Ishikawa (cell line): ENCODE results near the gene CD14.
A peak's percentile ranks its signal among the peaks of the same experiment; 100 is the strongest.

Experiments
- CEBPB ChIP-seq: IDR thresholded peaks from 2 replicates; pipeline ENCODE4 v1.6.1; 2012
- CREB1 ChIP-seq: IDR thresholded peaks from 2 replicates; pipeline ENCODE4 v1.6.1; 2012; ENCODE audit warnings: low read depth
- EGR1 ChIP-seq: IDR thresholded peaks from 2 replicates; pipeline ENCODE4 v1.6.1; 2012
- EP300 ChIP-seq: IDR thresholded peaks from 2 replicates; pipeline ENCODE4 v1.6.1; 2012; ENCODE audit warnings: borderline replicate concordance
- FOXM1 ChIP-seq: IDR thresholded peaks from 2 replicates; pipeline ENCODE4 v1.6.1; 2012; ENCODE audit warnings: low read depth, borderline replicate concordance
- NFIC ChIP-seq: IDR thresholded peaks from 2 replicates; pipeline ENCODE4 v1.6.1; 2012
- RAD21 ChIP-seq: IDR thresholded peaks from 2 replicates; pipeline ENCODE4 v1.6.1; 2012; ENCODE audit warnings: low read depth
- TAF1 ChIP-seq: IDR thresholded peaks from 2 replicates; pipeline ENCODE4 v1.6.1; 2012; ENCODE audit warnings: low read depth, mild to moderate bottlenecking
- TCF12 ChIP-seq: IDR thresholded peaks from 2 replicates; pipeline ENCODE4 v1.6.1; 2012; ENCODE audit warnings: low read depth
- TEAD4 ChIP-seq: IDR thresholded peaks from 2 replicates; pipeline ENCODE4 v1.6.1; 2012
- USF1 ChIP-seq: IDR thresholded peaks from 2 replicates; pipeline ENCODE4 v1.6.1; 2012
- YY1 ChIP-seq: IDR thresholded peaks from 2 replicates; pipeline ENCODE4 v1.6.1; 2012; ENCODE audit warnings: low read depth
- ZBTB7A ChIP-seq: IDR thresholded peaks from 2 replicates; pipeline ENCODE4 v1.6.1; 2012; ENCODE audit warnings: low read depth
- TF ChIP-seq, protein P1 (sequence below): IDR thresholded peaks from 2 replicates; pipeline ENCODE4 v1.6.1; 2012
- TF ChIP-seq, protein P2 (sequence below): IDR thresholded peaks from 2 replicates; pipeline ENCODE4 v1.6.1; 2012; ENCODE audit warnings: low read depth, mild to moderate bottlenecking

CD14 gene

DNA sequence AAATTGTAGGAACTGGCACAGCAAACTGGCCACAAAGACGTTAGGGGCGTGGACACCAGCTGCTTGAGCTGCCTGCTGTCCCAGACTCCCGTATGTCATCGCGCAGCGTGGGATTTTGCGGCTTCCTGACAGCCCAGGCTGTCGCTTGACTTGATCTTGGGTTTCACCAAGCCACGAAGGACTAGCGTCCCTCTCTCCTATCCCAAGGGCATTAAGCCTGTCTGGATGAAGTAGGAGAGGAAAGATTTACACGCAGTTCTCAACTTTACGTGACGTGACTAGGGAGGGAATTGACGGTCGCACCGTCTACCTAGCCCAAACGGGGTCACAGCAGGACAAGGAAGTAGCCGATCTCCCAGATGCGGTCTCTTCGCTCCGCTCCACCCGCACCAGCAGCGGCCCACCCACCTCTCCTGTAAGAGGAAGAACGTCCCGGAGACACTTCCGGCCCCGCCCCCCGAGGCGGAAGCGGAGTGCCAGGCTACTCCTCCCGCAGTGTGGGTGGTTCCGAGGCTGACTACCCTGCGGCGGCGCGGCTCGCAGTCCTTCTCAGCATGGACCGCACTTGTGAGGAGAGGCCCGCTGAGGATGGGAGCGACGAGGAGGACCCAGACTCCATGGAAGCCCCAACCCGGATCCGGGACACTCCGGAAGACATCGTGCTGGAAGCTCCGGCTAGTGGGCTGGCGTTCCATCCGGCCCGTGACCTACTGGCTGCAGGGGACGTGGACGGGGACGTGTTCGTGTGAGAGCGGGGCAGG lies 31.6 kb upstream of the CD14 start, which contains the start of gene WDR55:
WDR55 (plus strand) TSS at position 546 of the 761 bp plus-strand sequence; CDS start at position 555, 9 bp downstream.
- no peak for TF ChIP-seq CREB1
- peak; percentile 59; the same call in 1 of the 2 replicates for TF ChIP-seq EGR1
- TF ChIP-seq TAF1: peak; percentile 87
- TF ChIP-seq CEBPB: no peak; the same call in 1 of the 2 replicates
- no peak for TF ChIP-seq TEAD4
- no peak; the same call in 1 of the 2 replicates for TF ChIP-seq USF1
- TF ChIP-seq, protein P1, sequence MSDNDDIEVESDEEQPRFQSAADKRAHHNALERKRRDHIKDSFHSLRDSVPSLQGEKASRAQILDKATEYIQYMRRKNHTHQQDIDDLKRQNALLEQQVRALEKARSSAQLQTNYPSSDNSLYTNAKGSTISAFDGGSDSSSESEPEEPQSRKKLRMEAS: peak; percentile 77
- TF ChIP-seq EP300: peak; percentile 6; the same call in 1 of the 2 replicates
- peak; percentile 8; the same call in 1 of the 2 replicates for TF ChIP-seq TCF12
- TF ChIP-seq YY1: peak; percentile 32; the same call in 1 of the 2 replicates
- TF ChIP-seq RAD21: no peak
- no peak for TF ChIP-seq ZBTB7A
- TF ChIP-seq FOXM1: peak; percentile 9; the same call in 1 of the 2 replicates
- TF ChIP-seq, protein P2, sequence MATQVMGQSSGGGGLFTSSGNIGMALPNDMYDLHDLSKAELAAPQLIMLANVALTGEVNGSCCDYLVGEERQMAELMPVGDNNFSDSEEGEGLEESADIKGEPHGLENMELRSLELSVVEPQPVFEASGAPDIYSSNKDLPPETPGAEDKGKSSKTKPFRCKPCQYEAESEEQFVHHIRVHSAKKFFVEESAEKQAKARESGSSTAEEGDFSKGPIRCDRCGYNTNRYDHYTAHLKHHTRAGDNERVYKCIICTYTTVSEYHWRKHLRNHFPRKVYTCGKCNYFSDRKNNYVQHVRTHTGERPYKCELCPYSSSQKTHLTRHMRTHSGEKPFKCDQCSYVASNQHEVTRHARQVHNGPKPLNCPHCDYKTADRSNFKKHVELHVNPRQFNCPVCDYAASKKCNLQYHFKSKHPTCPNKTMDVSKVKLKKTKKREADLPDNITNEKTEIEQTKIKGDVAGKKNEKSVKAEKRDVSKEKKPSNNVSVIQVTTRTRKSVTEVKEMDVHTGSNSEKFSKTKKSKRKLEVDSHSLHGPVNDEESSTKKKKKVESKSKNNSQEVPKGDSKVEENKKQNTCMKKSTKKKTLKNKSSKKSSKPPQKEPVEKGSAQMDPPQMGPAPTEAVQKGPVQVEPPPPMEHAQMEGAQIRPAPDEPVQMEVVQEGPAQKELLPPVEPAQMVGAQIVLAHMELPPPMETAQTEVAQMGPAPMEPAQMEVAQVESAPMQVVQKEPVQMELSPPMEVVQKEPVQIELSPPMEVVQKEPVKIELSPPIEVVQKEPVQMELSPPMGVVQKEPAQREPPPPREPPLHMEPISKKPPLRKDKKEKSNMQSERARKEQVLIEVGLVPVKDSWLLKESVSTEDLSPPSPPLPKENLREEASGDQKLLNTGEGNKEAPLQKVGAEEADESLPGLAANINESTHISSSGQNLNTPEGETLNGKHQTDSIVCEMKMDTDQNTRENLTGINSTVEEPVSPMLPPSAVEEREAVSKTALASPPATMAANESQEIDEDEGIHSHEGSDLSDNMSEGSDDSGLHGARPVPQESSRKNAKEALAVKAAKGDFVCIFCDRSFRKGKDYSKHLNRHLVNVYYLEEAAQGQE: no peak
- TF ChIP-seq NFIC: no peak; the same call in 1 of the 2 replicates

GRCh38 chr5:140664030-140664358 lies 31.0 kb upstream of the CD14 start:
- no peak for TF ChIP-seq TEAD4
- TF ChIP-seq, protein P1: peak; percentile 36; the same call in 1 of the 2 replicates

DNA sequence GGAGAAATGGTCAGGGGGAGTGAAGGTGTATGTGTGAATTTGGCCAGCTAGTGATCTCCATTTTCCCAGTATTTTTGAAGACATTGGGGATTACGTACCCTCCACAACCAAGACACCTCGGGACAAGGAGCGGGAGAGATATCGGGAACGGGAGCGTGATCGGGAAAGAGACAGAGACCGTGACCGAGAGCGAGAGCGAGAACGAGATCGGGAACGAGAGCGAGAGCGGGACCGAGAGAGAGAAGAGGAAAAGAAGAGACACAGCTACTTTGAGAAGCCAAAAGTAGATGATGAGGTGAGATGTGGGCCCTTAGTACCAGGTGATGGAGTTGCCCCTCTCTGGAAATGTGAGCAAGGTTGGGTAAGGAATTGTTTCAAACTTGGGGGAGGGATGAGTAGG lies 25.9 kb upstream of the CD14 start:
- TF ChIP-seq, protein P2: no peak
- TF ChIP-seq FOXM1: no peak
- no peak for TF ChIP-seq EGR1
- no peak for TF ChIP-seq CREB1
- no peak for TF ChIP-seq TEAD4
- TF ChIP-seq EP300: no peak
- TF ChIP-seq TAF1: no peak
- no peak for TF ChIP-seq ZBTB7A
- TF ChIP-seq TCF12: no peak
- TF ChIP-seq USF1: no peak
- no peak for TF ChIP-seq YY1
- TF ChIP-seq CEBPB: no peak

DNA sequence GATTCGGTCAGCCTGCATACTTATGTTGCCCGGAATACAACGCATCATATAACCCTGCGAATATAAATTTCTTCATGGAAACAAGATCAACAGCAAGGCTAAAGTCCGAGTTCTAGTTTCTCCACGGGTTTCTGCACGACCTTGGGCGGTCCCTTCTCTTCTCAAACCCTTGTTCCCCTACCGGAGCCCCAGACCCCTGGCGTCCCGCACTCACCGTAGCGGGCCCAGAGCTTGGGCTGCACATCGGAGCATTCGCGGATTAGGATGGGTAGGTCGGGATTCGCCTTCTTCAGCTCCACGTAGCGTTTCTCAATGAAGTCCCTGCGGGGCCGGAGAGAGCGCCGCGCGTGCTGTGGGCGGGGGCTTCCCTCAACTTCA lies 14.1 kb upstream of the CD14 start:
- 0 out of 2 replicates have a peak, but pooled peaks have one; percentile 30 for TF ChIP-seq ZBTB7A
- TF ChIP-seq NFIC: no peak
- TF ChIP-seq USF1: no peak
- TF ChIP-seq TCF12: no peak
- TF ChIP-seq EP300: no peak
- TF ChIP-seq, protein P1: no peak

DNA sequence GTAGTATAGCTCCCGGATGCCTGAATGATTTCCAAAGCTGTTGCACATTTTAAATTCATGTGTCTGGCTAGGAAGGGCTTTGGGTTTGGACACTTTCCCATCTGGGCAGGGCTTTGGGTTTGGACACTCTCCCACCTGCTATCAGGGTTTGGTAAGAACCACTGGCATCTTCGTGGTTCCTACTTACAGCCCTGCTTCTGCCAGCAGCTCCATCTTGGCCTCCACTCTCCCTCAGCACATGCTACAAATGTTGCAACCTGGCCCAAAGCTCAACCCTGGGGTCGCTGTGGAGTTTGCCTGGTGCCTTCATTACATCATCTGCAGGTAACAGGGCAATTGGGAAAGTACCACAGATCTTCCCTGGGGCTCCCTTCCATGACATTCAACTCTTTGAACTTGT lies 9.7 kb upstream of the CD14 start:
- no peak for TF ChIP-seq FOXM1
- no peak for TF ChIP-seq ZBTB7A
- no peak for TF ChIP-seq EGR1
- no peak for TF ChIP-seq NFIC
- no peak for TF ChIP-seq TAF1
- no peak for TF ChIP-seq YY1
- TF ChIP-seq EP300: no peak
- no peak for TF ChIP-seq CEBPB
- TF ChIP-seq RAD21: no peak
